ENCODE results near the gene ICAM4.

ICAM4 gene

GRCh38 chr19:10291554-10292205, 4.9 kb downstream of the ICAM4 start:
- no peak for DNase-seq

- peak; percentile 49 for DNase-seq
Observed at GRCh38 chr19:10292206-10292788, 5.5 kb downstream of the ICAM4 start.

GRCh38 chr19:10292789-10293636, 6.3 kb downstream of the ICAM4 start:
- DNase-seq: no peak

- no peak for DNase-seq
Observed at GRCh38 chr19:10293637-10294367, 7.0 kb downstream of the ICAM4 start.

- DNase-seq: no peak
Observed at GRCh38 chr19:10294368-10294697, 7.6 kb downstream of the ICAM4 start.

- DNase-seq: no peak
Observed at GRCh38 chr19:10295305-10295846, 8.6 kb downstream of the ICAM4 start.

GRCh38 chr19:10295847-10296591, 9.3 kb downstream of the ICAM4 start:
- DNase-seq: no peak

- no peak for DNase-seq
Observed at GRCh38 chr19:10299545-10300458, 13.0 kb downstream of the ICAM4 start.

- no peak for DNase-seq
Observed at GRCh38 chr19:10305139-10305806, 18.5 kb downstream of the ICAM4 start.

GRCh38 chr19:10306327-10306726, 19.6 kb downstream of the ICAM4 start:
- no peak for DNase-seq

GRCh38 chr19:10309423-10309822, 22.7 kb downstream of the ICAM4 start, which contains the start of gene ZGLP1:
ZGLP1 (minus strand) TSS chr19:10309815.
- no peak for DNase-seq

- DNase-seq: peak; percentile 92
Observed at GRCh38 chr19:10315335-10316214, 28.8 kb downstream of the ICAM4 start, which contains the start of gene FDX2. FDX2 (minus strand) TSS chr19:10316015; CDS start chr19:10315996, 19 bp downstream.

- DNase-seq: no peak
Observed at GRCh38 chr19:10316229-10317044, 29.7 kb downstream of the ICAM4 start.

GRCh38 chr19:10317045-10317856, 30.5 kb downstream of the ICAM4 start:
- DNase-seq: no peak

- DNase-seq: no peak
Observed at GRCh38 chr19:10317857-10318462, 31.2 kb downstream of the ICAM4 start.

GRCh38 chr19:10318807-10319682, 32.3 kb downstream of the ICAM4 start:
- no peak for DNase-seq
